ENCODE measurements around the gene RHO.

The RHO gene

GRCh38 chr3:129525341-129525968 lies 3.0 kb upstream of the RHO start:
- no peak overlapping the region for H3K4me3 ChIP-seq (IDR thresholded peaks at IDR 0.05; ENCODE audit: insufficient read depth, low read depth, low read length)
- H3K27ac ChIP-seq, result no peak overlapping the region
- no peak overlapping the region for H3K4me2 ChIP-seq
- no peaks in the 10 kb centered on the region for H3K4me1 ChIP-seq (ENCODE audit: low read depth, poor library complexity, severe bottlenecking)
- H3K9ac ChIP-seq, result no peak overlapping the region
- no peaks in the 10 kb centered on the region for H3K79me2 ChIP-seq (ENCODE audit: insufficient read depth, low read depth)
- TF ChIP-seq, protein P1, sequence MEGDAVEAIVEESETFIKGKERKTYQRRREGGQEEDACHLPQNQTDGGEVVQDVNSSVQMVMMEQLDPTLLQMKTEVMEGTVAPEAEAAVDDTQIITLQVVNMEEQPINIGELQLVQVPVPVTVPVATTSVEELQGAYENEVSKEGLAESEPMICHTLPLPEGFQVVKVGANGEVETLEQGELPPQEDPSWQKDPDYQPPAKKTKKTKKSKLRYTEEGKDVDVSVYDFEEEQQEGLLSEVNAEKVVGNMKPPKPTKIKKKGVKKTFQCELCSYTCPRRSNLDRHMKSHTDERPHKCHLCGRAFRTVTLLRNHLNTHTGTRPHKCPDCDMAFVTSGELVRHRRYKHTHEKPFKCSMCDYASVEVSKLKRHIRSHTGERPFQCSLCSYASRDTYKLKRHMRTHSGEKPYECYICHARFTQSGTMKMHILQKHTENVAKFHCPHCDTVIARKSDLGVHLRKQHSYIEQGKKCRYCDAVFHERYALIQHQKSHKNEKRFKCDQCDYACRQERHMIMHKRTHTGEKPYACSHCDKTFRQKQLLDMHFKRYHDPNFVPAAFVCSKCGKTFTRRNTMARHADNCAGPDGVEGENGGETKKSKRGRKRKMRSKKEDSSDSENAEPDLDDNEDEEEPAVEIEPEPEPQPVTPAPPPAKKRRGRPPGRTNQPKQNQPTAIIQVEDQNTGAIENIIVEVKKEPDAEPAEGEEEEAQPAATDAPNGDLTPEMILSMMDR (conservative IDR thresholded peaks at IDR 0.05; ENCODE audit: low read depth, low read length), result no peak
- no peaks in the 10 kb centered on the region for H3K36me3 ChIP-seq (ENCODE audit: insufficient read depth)
- no peaks in the 10 kb centered on the region for H4K20me1 ChIP-seq (ENCODE audit: insufficient read depth)
- H2AFZ ChIP-seq (ENCODE audit: low read depth), result no peak overlapping the region
- H3K27me3 ChIP-seq (ENCODE audit: insufficient read depth, low read depth), result no peaks in the 10 kb centered on the region

DNA sequence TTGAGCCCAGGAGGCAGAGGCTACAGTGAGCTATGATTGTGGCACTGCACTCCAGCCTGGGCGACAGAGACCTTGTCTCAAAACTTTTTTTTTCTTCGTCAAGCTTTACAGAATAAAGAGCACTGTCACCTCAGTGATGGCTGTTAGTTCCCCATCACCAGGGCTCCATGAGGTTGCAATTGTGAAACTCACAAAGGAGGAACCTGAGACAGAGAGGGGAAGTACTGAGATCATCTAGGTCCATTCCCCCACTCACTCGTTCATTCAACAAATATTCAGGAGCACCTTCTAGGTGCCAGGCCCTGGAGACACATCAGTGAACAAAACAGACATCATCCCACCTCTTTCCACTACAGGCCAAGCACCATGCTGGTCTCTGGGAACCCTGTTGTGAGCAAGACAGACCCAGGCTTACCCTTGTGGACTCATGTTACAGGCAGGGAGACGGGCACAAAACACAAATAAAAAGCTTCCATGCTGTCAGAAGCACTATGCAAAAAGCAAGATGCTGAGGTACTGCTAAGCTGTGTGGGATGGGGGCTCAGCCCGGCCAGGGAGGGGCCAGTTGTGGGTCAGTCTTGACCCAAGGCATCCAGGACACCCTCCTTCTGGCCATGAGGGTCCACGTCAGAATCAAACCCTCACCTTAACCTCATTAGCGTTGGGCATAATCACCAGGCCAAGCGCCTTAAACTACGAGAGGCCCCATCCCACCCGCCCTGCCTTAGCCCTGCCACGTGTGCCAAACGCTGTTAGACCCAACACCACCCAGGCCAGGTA lies 2.1 kb upstream of the RHO start:
- Histone ChIP-seq H2AFZ (ENCODE audit: low read depth) (no peak overlapping the region), H3K4me2 (no peak overlapping the region), H3K4me3 (IDR thresholded peaks at IDR 0.05; ENCODE audit: insufficient read depth, low read depth, low read length) (no peak overlapping the region), H3K4me1 (ENCODE audit: low read depth, poor library complexity, severe bottlenecking) (no peaks in the 10 kb centered on the region), H3K9ac (no peak overlapping the region), H3K79me2 (ENCODE audit: insufficient read depth, low read depth) (no peaks in the 10 kb centered on the region), H3K27ac (no peak overlapping the region), H3K27me3 (ENCODE audit: insufficient read depth, low read depth) (no peaks in the 10 kb centered on the region), H4K20me1 (ENCODE audit: insufficient read depth) (no peaks in the 10 kb centered on the region), H3K36me3 (ENCODE audit: insufficient read depth) (no peaks in the 10 kb centered on the region)
- TF ChIP-seq, protein P1 (conservative IDR thresholded peaks at IDR 0.05; ENCODE audit: low read depth, low read length), result no peak

DNA sequence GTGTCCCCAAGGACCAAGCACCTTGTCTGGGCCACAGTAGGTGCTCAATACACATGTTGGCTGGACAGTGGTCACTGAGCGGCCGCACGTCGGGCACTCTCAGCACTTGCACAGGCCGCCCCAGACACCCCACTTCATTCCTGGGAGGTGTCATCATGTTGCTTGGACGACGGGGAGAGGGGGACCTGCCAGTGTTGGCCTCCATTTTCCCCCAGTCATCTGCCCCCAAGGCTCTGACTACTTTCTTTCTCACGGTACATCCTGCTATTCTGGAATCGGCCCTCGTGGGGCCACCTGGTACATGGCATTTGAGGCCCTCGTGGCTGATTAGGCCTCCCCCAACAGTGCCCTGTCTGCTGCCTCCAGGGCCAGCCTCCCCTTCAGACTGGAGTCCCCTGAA lies 1.2 kb upstream of the RHO start:
- Histone ChIP-seq H2AFZ (ENCODE audit: low read depth) (no peak overlapping the region), H3K4me2 (no peak overlapping the region), H4K20me1 (ENCODE audit: insufficient read depth) (no peaks in the 10 kb centered on the region), H3K27me3 (ENCODE audit: insufficient read depth, low read depth) (no peaks in the 10 kb centered on the region), H3K36me3 (ENCODE audit: insufficient read depth) (no peaks in the 10 kb centered on the region), H3K79me2 (ENCODE audit: insufficient read depth, low read depth) (no peaks in the 10 kb centered on the region), H3K4me3 (IDR thresholded peaks at IDR 0.05; ENCODE audit: insufficient read depth, low read depth, low read length) (no peak overlapping the region), H3K4me1 (ENCODE audit: low read depth, poor library complexity, severe bottlenecking) (no peaks in the 10 kb centered on the region), H3K9ac (no peak overlapping the region), H3K27ac (no peak overlapping the region)
- TF ChIP-seq, protein P1 (conservative IDR thresholded peaks at IDR 0.05; ENCODE audit: low read depth, low read length), result no peak

DNA sequence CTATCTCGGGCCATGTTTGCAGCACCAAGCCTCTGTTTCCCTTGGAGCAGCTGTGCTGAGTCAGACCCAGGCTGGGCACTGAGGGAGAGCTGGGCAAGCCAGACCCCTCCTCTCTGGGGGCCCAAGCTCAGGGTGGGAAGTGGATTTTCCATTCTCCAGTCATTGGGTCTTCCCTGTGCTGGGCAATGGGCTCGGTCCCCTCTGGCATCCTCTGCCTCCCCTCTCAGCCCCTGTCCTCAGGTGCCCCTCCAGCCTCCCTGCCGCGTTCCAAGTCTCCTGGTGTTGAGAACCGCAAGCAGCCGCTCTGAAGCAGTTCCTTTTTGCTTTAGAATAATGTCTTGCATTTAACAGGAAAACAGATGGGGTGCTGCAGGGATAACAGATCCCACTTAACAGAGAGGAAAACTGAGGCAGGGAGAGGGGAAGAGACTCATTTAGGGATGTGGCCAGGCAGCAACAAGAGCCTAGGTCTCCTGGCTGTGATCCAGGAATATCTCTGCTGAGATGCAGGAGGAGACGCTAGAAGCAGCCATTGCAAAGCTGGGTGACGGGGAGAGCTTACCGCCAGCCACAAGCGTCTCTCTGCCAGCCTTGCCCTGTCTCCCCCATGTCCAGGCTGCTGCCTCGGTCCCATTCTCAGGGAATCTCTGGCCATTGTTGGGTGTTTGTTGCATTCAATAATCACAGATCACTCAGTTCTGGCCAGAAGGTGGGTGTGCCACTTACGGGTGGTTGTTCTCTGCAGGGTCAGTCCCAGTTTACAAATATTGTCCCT lies 1.2 kb downstream of the RHO start:
- TF ChIP-seq, protein P1 (conservative IDR thresholded peaks at IDR 0.05; ENCODE audit: low read depth, low read length), result no peak
- Histone ChIP-seq H4K20me1 (ENCODE audit: insufficient read depth) (no peaks in the 10 kb centered on the region), H3K27ac (no peak overlapping the region), H2AFZ (ENCODE audit: low read depth) (no peak overlapping the region), H3K4me1 (ENCODE audit: low read depth, poor library complexity, severe bottlenecking) (no peaks in the 10 kb centered on the region), H3K27me3 (ENCODE audit: insufficient read depth, low read depth) (no peaks in the 10 kb centered on the region), H3K36me3 (ENCODE audit: insufficient read depth) (no peaks in the 10 kb centered on the region), H3K4me2 (no peak overlapping the region), H3K79me2 (ENCODE audit: insufficient read depth, low read depth) (no peaks in the 10 kb centered on the region), H3K4me3 (IDR thresholded peaks at IDR 0.05; ENCODE audit: insufficient read depth, low read depth, low read length) (no peak overlapping the region), H3K9ac (no peak overlapping the region)

All from KMS-11 (cell line).